ENCODE results near the gene PPIE. TPM values are rescaled to one million over a fixed set of nuclear protein-coding genes. Genes with fewer than 3 reads are reported as not detected.

PPIE gene
- total RNA-seq, 2 experiments from 2014 or later: 54.5 to 71.9 TPM

DNA sequence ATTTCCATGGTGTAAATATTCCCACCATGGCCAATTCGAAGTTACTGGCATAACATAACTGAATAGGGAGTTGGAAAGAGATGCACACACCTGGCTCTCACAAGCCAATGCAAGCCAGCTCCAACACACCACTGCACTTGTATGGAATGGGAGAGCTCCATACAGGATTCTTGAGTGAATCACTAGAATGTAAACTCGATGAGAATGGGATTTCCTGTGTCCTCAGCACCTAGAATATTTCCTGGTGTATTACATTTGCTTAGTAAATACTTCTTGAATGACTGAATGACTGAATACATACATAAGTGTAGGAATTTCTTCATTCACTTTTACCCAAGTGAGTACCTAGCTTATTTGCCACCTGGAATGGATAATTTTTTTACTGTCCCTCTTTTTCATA, 16.2 kb upstream of the PPIE start:
- no peak overlapping the region for H3K4me2 ChIP-seq (ENCODE audit: low read length)
- H3K27ac ChIP-seq (ENCODE audit: low read depth, low read length, poor library complexity, severe bottlenecking): no peak overlapping the region
- CTCF ChIA-PET (ENCODE audit: unreplicated experiment): no interaction called here
- BruUV-seq (replicated peaks): no TSS peak
- no peaks in the 10 kb centered on the region for H4K20me1 ChIP-seq (ENCODE audit: insufficient read depth, low read length)
- no peaks in the 10 kb centered on the region for H3K4me1 ChIP-seq (ENCODE audit: insufficient read depth, low read length, poor library complexity, severe bottlenecking)
- no peaks in the 10 kb centered on the region for H3K9me2 ChIP-seq (ENCODE audit: insufficient read depth, low read length)
- no peaks in the 10 kb centered on the region for H3K79me2 ChIP-seq (ENCODE audit: insufficient read depth, low read depth, low read length)
- no peak for DNase-seq (ENCODE audit: low spot score)
- H2AFZ ChIP-seq (ENCODE audit: low read length): no peak overlapping the region
- intact Hi-C loops (cut with micrococcal nuclease; ENCODE audit: unreplicated experiment): loop anchor here (5.0 kb wide), 1 partner anchor 65 kb away; no protein-coding TSS in a partner anchor
- POLR2A ChIA-PET: interaction anchor here (0.6 kb wide), 1 partner anchor 16 kb away, joined by 3 read pairs; no protein-coding TSS in a partner anchor
- H3K4me3 ChIP-seq (ENCODE audit: low read depth, low read length, poor library complexity, severe bottlenecking): no peak overlapping the region
- no peaks in the 10 kb centered on the region for H3K36me3 ChIP-seq (ENCODE audit: insufficient read depth, low read length)
- TF ChIP-seq EZH2phosphoT487 (IDR thresholded peaks at IDR 0.05; ENCODE audit: borderline replicate concordance, low read depth, low read length): no peak
- TF ChIP-seq, protein P1, sequence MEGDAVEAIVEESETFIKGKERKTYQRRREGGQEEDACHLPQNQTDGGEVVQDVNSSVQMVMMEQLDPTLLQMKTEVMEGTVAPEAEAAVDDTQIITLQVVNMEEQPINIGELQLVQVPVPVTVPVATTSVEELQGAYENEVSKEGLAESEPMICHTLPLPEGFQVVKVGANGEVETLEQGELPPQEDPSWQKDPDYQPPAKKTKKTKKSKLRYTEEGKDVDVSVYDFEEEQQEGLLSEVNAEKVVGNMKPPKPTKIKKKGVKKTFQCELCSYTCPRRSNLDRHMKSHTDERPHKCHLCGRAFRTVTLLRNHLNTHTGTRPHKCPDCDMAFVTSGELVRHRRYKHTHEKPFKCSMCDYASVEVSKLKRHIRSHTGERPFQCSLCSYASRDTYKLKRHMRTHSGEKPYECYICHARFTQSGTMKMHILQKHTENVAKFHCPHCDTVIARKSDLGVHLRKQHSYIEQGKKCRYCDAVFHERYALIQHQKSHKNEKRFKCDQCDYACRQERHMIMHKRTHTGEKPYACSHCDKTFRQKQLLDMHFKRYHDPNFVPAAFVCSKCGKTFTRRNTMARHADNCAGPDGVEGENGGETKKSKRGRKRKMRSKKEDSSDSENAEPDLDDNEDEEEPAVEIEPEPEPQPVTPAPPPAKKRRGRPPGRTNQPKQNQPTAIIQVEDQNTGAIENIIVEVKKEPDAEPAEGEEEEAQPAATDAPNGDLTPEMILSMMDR (conservative IDR thresholded peaks at IDR 0.05; ENCODE audit: low read length): no peak
- H3K9me3 ChIP-seq (ENCODE audit: low read length): no peaks in the 10 kb centered on the region

DNA sequence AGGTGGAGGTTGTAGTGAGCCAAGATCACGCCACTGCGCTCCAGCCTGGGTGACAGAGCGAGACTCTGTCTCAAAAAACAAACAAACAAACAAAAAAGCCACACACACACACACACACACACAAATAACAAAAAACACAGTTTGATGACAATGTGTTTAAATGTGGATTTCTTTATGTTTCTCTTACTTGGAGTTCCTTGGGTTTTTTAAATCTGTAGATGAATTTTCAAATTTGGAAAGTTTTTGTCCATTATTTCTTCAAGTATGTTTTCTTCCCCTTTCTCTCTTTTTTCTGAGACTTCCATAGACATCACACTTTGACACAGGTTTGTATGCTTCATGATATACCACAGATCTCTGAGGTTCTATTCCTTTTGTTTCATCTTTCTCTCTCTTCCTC, 12.1 kb upstream of the PPIE start:
- intact Hi-C loops (cut with micrococcal nuclease; ENCODE audit: unreplicated experiment): no loop called here

More for the DNA sequence above, 12.1 kb upstream of the PPIE start:
- Histone ChIP-seq H3K79me2 (ENCODE audit: insufficient read depth, low read depth, low read length) (no peaks in the 10 kb centered on the region), H3K4me1 (ENCODE audit: insufficient read depth, low read length, poor library complexity, severe bottlenecking) (no peaks in the 10 kb centered on the region), H3K9me3 (ENCODE audit: low read length) (no peaks in the 10 kb centered on the region), H3K36me3 (ENCODE audit: insufficient read depth, low read length) (no peaks in the 10 kb centered on the region), H3K27ac (ENCODE audit: low read depth, low read length, poor library complexity, severe bottlenecking) (no peak overlapping the region), H2AFZ (ENCODE audit: low read length) (no peak overlapping the region), H3K9me2 (ENCODE audit: insufficient read depth, low read length) (no peaks in the 10 kb centered on the region), H3K4me2 (ENCODE audit: low read length) (no peak overlapping the region), H4K20me1 (ENCODE audit: insufficient read depth, low read length) (no peaks in the 10 kb centered on the region), H3K4me3 (ENCODE audit: low read depth, low read length, poor library complexity, severe bottlenecking) (no peak overlapping the region)
- ChIA-PET POLR2A (interaction anchor here (0.9 kb wide), 1 partner anchor 10 kb away, joined by 3 read pairs; no protein-coding TSS in a partner anchor), CTCF (ENCODE audit: unreplicated experiment) (no interaction called here)
- BruUV-seq (replicated peaks): no TSS peak
- DNase-seq (ENCODE audit: low spot score): no peak
- TF ChIP-seq EZH2phosphoT487 (IDR thresholded peaks at IDR 0.05; ENCODE audit: borderline replicate concordance, low read depth, low read length): no peak
- TF ChIP-seq, protein P1 (conservative IDR thresholded peaks at IDR 0.05; ENCODE audit: low read length): no peak
